ENCODE measurements around the gene TAS1R2. TPM values are rescaled to one million over a fixed set of nuclear protein-coding genes. Genes with fewer than 3 reads are reported as not detected.

TAS1R2 gene
- total RNA-seq, 2 donors from 2014 or later = not detected

DNA sequence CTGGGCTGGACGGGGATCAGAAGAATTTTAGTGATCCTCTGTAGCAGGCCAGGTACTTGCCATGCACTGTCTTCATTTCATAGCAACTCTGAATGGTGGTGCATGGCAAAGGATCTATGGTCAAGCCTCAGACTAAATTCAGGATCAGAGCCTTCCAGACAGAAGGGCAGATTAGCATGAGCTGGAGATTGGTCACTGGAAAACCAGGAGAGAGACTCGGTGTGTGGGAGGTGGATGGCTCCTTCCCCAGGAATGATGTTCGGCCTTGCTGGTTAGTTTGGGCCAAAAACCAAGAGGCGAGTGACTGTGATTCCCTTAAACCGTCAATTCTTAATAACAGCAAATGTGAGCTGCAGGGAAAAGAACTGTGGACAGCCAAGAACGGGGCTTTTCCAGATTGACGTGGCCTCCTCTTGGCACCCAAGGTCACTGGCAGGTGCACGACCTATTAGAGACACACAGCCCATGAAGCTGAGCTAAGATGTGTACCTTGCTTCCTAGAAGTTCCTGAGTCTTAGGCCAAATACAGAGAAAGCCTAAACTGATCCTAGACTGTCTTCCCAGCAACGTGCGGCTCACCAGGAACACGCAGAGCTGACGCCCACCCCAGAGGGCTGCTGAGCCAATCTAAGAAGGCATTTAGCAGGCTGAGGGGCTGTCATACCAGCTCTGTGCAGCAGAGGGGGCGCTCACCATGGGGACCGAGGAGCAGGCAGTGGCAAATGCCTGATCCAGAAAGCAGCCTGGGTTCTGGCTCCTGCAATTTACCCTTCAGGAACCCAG lies 24.4 kb upstream of the TAS1R2 start:
- Histone ChIP-seq H3K27me3 (ENCODE audit: control insufficient read depth, insufficient read depth, low read length, poor library complexity, severe bottlenecking) (peaks cover 21% of the 10 kb centered on the region), H3K36me3 (ENCODE audit: control insufficient read depth, insufficient read depth, low read length) (no peaks in the 10 kb centered on the region), H3K4me3 (ENCODE audit: low read length) (no peak overlapping the region), H3K9ac (ENCODE audit: extremely low read depth, low read length, poor library complexity, severe bottlenecking) (no peak overlapping the region), H3K27ac (ENCODE audit: low read depth, low read length) (no peak overlapping the region), H3K4me1 (ENCODE audit: control insufficient read depth, insufficient read depth, low read length) (no peaks in the 10 kb centered on the region), H3K9me3 (ENCODE audit: control insufficient read depth, low read length) (no peaks in the 10 kb centered on the region)
- TF ChIP-seq, protein P1, sequence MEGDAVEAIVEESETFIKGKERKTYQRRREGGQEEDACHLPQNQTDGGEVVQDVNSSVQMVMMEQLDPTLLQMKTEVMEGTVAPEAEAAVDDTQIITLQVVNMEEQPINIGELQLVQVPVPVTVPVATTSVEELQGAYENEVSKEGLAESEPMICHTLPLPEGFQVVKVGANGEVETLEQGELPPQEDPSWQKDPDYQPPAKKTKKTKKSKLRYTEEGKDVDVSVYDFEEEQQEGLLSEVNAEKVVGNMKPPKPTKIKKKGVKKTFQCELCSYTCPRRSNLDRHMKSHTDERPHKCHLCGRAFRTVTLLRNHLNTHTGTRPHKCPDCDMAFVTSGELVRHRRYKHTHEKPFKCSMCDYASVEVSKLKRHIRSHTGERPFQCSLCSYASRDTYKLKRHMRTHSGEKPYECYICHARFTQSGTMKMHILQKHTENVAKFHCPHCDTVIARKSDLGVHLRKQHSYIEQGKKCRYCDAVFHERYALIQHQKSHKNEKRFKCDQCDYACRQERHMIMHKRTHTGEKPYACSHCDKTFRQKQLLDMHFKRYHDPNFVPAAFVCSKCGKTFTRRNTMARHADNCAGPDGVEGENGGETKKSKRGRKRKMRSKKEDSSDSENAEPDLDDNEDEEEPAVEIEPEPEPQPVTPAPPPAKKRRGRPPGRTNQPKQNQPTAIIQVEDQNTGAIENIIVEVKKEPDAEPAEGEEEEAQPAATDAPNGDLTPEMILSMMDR (conservative IDR thresholded peaks at IDR 0.05) = peak; percentile 92
- peak; percentile 96 for DNase-seq
- H3K4me1 Mint-ChIP-seq = no peaks in the 10 kb centered on the region
- WGBS, 2 experiments (ENCODE audit: insufficient coverage in 1 of 2, insufficient read length in 1 of 2) = 68 to 69% methylated on average over 13 to 14 of the region's 14 CpGs
- H3K9me3 Mint-ChIP-seq = no peaks in the 10 kb centered on the region
- H3K27me3 Mint-ChIP-seq (ENCODE audit: insufficient read depth) = peaks cover 7% of the 10 kb centered on the region
- no peaks in the 10 kb centered on the region for H3K36me3 Mint-ChIP-seq (ENCODE audit: low read depth)
- no peak overlapping the region for H3K27ac Mint-ChIP-seq
- H3K4me3 Mint-ChIP-seq = no peak overlapping the region

DNA sequence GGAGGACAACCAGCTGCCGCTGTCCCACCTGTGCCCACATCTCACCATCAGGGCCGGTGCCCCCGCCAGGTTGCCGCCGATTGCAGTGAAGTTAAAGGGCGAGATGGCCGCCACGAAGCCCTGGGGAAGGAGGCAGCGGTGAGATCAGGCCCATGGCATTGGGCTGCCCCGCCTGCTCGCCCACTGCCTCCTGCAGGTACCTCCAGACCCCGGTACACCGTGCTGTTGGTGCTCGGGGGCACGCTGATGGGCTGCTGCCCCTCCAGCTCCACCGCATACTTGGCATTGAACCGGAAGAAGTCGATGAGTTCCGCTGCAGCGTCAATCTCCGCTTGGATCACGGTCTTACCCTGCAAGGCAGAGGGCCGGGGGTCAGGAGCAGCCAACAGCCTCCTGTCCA lies 23.6 kb upstream of the TAS1R2 start:
- H3K9me3 Mint-ChIP-seq = no peaks in the 10 kb centered on the region
- H3K36me3 Mint-ChIP-seq (ENCODE audit: low read depth) = no peaks in the 10 kb centered on the region
- no peaks in the 10 kb centered on the region for H3K4me1 Mint-ChIP-seq
- DNase-seq = no peak
- Histone ChIP-seq H3K4me3 (ENCODE audit: low read length) (no peak overlapping the region), H3K4me1 (ENCODE audit: control insufficient read depth, insufficient read depth, low read length) (no peaks in the 10 kb centered on the region), H3K27me3 (ENCODE audit: control insufficient read depth, insufficient read depth, low read length, poor library complexity, severe bottlenecking) (peaks cover 13% of the 10 kb centered on the region), H3K27ac (ENCODE audit: low read depth, low read length) (no peak overlapping the region), H3K36me3 (ENCODE audit: control insufficient read depth, insufficient read depth, low read length) (no peaks in the 10 kb centered on the region), H3K9me3 (ENCODE audit: control insufficient read depth, low read length) (no peaks in the 10 kb centered on the region), H3K9ac (ENCODE audit: extremely low read depth, low read length, poor library complexity, severe bottlenecking) (no peak overlapping the region)
- TF ChIP-seq, protein P1 (conservative IDR thresholded peaks at IDR 0.05) = no peak
- no peak overlapping the region for H3K4me3 Mint-ChIP-seq
- WGBS, 2 experiments (ENCODE audit: insufficient coverage in 1 of 2, insufficient read length in 1 of 2) = 87 to 96% methylated on average over 9 to 23 of the region's 23 CpGs
- H3K27ac Mint-ChIP-seq = no peak overlapping the region
- H3K27me3 Mint-ChIP-seq (ENCODE audit: insufficient read depth) = peaks cover 5% of the 10 kb centered on the region

DNA sequence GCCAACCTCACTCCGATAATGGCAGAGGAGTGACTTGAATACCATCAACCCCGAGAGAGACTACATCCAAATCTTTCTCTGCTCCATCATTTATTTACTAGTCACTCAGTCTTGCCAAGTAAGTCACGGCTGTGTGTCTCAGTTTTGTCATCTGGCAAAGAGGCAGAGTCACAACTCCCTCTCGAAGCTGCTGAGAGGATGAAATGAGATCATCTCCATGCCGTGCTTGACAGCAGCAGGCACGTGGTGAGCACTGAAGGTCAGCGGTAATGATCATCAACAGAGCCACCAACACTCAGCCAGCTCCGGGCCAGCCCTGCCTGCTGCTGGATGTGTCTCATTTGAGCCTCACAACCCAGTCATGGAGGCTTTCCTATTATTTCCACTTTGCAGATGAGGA lies 23.0 kb upstream of the TAS1R2 start:
- H3K36me3 ChIP-seq (ENCODE audit: control insufficient read depth, insufficient read depth, low read length) = no peaks in the 10 kb centered on the region
- H3K36me3 Mint-ChIP-seq (ENCODE audit: low read depth) = no peaks in the 10 kb centered on the region
- no peaks in the 10 kb centered on the region for H3K9me3 Mint-ChIP-seq
- WGBS, 2 experiments (ENCODE audit: insufficient coverage in 1 of 2, insufficient read length in 1 of 2) = 85 to 90% methylated on average over 7 to 8 of the region's 8 CpGs
- no peak overlapping the region for H3K27ac ChIP-seq (ENCODE audit: low read depth, low read length)
- H3K9me3 ChIP-seq (ENCODE audit: control insufficient read depth, low read length) = no peaks in the 10 kb centered on the region
- no peak for DNase-seq
- no peak overlapping the region for H3K4me3 ChIP-seq (ENCODE audit: low read length)
- TF ChIP-seq, protein P1 (conservative IDR thresholded peaks at IDR 0.05) = no peak
- H3K27me3 ChIP-seq (ENCODE audit: control insufficient read depth, insufficient read depth, low read length, poor library complexity, severe bottlenecking) = peaks cover 8% of the 10 kb centered on the region
- H3K4me1 ChIP-seq (ENCODE audit: control insufficient read depth, insufficient read depth, low read length) = no peaks in the 10 kb centered on the region
- no peak overlapping the region for H3K27ac Mint-ChIP-seq
- H3K9ac ChIP-seq (ENCODE audit: extremely low read depth, low read length, poor library complexity, severe bottlenecking) = no peak overlapping the region
- H3K27me3 Mint-ChIP-seq (ENCODE audit: insufficient read depth) = peaks cover 2% of the 10 kb centered on the region
- no peak overlapping the region for H3K4me3 Mint-ChIP-seq
- no peaks in the 10 kb centered on the region for H3K4me1 Mint-ChIP-seq
